GM10266 (cell line): Measurements from ENCODE around the gene GLS2.
"Not testable (repeated sequence)": the region's sequence is repeated elsewhere in the genome, so short reads cannot be mapped to it uniquely, and the experiment has no call there.

Source experiments
- DNase-seq: peaks from one replicate; pipeline ENCODE4 v3.0.0; 2012; ENCODE audit errors: extremely low spot score
- TF ChIP-seq, protein P1 (sequence below): IDR thresholded peaks from 2 replicates; pipeline ENCODE4 v1.5.1; 2012; ENCODE audit warnings: mild to moderate bottlenecking, low read depth; ENCODE audit not compliant: control insufficient read depth, insufficient read depth; ENCODE audit errors: missing control alignments

Gene GLS2

DNA sequence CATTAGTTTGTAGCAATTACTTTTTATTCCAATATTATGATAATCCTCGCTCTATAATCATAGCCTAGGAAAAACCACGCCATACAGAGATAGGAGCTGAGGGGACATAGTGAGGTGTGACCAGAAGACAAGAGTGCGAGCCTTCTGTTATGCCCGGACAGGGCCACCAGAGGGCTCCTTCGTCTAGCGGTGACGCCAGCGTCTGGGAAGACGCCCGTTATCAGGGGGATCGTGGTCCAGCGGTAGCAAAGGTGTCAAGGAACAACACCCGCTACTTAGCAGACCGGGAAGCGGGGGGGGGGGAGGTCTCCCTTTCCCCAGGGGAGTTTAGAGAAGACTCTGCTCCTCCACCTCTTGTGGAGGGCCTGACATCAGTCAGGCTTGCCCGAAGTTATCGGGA, 8.7 kb upstream of the GLS2 start:
- TF ChIP-seq, protein P1, sequence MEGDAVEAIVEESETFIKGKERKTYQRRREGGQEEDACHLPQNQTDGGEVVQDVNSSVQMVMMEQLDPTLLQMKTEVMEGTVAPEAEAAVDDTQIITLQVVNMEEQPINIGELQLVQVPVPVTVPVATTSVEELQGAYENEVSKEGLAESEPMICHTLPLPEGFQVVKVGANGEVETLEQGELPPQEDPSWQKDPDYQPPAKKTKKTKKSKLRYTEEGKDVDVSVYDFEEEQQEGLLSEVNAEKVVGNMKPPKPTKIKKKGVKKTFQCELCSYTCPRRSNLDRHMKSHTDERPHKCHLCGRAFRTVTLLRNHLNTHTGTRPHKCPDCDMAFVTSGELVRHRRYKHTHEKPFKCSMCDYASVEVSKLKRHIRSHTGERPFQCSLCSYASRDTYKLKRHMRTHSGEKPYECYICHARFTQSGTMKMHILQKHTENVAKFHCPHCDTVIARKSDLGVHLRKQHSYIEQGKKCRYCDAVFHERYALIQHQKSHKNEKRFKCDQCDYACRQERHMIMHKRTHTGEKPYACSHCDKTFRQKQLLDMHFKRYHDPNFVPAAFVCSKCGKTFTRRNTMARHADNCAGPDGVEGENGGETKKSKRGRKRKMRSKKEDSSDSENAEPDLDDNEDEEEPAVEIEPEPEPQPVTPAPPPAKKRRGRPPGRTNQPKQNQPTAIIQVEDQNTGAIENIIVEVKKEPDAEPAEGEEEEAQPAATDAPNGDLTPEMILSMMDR, result peak; percentile 60
- not testable (repeated sequence) for DNase-seq

DNA sequence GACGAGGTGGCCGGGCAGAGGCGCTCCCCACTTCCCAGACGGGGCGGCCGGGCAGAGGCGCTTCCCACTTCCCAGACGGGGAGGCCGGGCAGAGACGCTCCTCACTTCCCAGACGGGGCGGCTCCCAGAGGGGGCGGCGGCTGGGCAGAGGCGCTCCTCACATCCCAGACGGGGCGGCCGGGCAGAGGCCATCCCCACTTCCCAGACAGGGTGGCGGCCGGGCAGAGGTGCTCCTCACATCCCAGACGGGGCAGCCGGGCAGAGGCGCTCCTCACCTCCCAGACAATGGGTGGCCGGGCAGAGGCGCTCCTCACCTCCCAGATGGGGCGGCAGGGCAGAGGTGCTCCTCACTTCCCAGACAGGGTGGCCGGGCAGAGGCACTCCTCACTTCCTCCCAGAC, 6.5 kb upstream of the GLS2 start:
- not testable (repeated sequence) for DNase-seq

DNA sequence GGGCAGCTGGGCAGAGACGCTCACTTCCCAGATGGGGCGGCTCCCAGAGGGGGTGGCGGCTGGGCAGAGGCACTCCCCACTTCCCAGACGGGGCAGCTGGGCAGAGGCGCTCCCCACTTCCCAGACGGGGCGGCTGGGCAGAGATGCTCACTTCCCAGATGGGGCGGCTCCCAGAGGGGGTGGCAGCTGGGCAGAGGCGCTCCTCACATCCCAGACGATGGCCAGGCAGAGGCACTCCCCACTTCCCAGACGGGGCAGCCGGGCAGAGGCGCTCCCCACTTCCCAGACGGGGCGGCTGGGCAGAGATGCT, 6.1 kb upstream of the GLS2 start:
- DNase-seq, result not testable (repeated sequence)

DNA sequence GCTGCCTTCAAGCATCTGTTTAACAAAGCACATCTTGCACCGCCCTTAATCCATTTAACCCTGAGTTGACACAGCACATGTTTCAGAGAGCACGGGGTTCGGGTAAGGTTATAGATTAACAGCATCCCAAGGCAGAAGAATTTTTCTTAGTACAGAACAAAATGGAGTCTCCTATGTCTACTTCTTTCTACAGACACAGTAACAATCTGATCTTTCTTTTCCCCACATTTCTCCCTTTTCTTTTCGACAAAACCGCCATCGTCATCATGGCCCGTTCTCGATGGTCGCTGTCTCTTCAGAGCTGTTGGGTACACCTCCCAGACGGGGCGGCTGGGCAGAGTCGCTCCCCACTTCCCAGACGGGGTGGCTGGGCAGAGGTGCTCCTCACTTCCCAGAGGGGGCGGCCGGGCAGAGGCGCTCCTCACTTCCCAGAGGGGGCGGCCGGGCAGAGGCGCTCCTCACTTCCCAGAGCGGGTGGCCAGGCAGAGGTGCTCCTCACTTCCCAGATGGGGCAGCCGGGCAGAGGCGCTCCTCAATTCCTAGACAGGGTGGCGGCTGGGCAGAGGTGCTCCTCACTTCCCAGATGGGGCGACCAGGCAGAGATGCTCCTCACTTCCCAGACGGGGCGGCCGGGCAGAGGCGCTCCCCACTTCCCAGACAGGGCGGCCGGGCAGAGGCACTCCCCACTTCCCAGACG, 5.6 kb upstream of the GLS2 start:
- not testable (repeated sequence) for DNase-seq

DNA sequence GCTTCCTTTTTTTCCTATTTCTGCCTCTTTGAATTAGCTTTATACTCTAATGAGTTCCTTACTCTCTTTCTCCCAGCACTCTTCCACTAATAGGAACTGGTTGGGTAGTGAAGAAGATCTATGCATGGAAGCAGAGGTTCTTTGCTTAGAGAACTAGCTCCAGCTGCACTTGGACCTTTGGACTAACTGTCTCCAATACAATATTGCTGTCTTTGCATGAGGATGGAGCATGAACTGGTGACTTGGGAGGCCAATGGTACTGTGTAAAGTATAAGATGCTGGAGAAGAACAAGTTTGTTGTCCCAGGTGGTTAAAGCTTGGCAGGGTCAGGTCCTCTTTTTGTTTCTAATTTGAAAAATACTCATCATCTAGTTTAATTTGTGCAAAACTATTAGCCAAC, 2.4 kb upstream of the GLS2 start:
- no peak for DNase-seq
- TF ChIP-seq, protein P1, result no peak

DNA sequence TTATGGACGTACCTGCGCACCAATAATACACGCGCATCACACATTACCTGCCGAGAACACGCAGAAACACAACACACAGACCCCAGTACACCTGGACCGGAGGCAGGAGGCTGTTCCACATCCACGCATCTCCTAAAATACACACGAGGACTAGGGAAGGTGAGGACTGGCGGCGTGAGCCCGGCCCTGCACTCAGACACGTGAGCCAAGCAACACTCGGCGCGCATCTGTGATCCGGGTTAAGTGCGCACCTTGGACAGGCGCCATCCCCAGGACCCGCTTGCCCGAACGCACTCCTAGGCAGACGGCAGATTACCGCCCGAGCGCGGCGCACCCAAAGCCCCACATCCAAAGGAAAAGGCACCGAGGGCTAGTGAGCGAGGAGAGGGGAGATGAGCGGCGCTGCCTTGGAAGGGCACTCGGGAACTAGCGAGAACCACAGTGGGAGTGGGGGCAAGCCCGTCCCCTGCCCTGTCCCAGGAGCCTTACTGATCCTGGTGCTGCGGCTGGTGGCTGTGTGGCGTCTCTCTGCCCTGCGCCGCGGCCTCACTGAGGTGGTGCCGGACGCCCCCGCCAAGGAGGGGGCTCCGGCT, 417 bp downstream of the GLS2 start:
- peak; percentile 38 for DNase-seq
- TF ChIP-seq, protein P1, result no peak

DNA sequence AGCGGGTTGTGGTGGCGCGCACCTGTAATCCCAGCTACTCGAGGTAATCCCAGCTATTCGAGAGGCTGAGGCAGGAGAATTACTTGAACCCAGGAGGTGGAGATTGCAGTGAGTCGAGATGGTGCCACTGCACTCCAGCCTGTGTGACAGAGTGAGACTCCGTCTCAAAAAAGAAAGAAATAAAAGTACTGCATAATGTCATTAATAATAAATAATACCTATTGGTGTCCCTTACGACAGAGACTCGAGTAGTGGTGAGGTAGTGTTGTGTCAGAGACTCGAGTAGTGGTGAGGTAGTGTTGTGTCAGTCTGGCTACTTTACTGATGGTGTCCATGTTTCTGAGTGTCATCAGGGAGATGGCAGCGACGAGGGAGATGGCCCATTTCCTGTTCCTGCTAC, 1.3 kb downstream of the GLS2 start:
- DNase-seq, result no peak
- TF ChIP-seq, protein P1, result no peak

DNA sequence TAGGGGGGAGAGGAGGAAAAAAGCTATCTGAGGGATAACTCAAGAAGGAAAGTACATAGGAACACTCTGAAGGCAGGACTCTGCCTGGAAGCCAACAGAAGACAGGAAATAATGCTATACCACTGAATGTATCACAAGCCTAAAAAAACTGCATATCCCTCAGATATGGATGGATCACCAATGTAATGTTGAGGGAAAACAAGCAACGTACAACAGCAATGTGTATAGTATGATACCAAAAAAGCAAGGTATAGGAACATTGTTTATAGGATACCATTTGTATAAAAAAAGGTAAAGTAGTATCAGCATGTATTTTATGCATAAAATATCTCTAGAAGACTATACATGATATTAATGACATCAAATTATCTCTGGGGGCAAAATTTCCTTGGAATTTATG, 3.4 kb downstream of the GLS2 start:
- DNase-seq, result no peak
- TF ChIP-seq, protein P1, result no peak

DNA sequence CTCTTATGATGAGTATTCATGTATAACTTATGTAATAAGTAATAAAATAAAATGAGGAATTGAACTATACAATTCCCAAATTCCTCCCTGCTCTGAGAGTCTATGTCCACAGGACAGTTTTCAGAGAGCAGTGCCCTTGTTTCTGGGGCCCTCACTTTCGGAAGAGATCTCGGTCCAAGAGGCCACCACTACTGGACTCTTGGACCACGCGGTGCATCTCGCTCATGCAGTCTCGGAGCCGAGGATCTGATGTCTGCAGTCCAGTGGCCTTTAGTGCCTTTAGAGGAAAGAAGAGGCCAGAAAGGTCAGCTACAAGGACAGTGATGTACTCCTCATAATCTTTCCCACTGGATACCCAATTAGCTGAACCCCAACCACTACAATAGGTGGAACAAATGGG, 8.3 kb downstream of the GLS2 start:
- no peak for DNase-seq
- TF ChIP-seq, protein P1, result no peak
